OCI-LY3 (cell line): ENCODE results near the gene RPS18.

Experiments
- CTCF ChIP-seq: fragments of 200-600, 300-600 bp; sonication (generic); IDR thresholded peaks from 2 replicates; pipeline ENCODE4 v1.5.1; 2014; ENCODE audit warnings: antibody characterized with exemption, low read length, low read depth
- EZH2phosphoT487 ChIP-seq: fragments of 200-600 bp; shearing (Covaris generic); IDR thresholded peaks from 2 replicates; pipeline ENCODE4 v1.6.1; 2018; ENCODE audit warnings: antibody characterized with exemption, mixed run types, low read depth

- no peak for TF ChIP-seq CTCF
- TF ChIP-seq EZH2phosphoT487 = no peak
Measured at GRCh38 chr6:33296797-33297405, 25.0 kb downstream of the RPS18 start.
